ENCODE data around the gene STK25.

STK25 gene

DNA sequence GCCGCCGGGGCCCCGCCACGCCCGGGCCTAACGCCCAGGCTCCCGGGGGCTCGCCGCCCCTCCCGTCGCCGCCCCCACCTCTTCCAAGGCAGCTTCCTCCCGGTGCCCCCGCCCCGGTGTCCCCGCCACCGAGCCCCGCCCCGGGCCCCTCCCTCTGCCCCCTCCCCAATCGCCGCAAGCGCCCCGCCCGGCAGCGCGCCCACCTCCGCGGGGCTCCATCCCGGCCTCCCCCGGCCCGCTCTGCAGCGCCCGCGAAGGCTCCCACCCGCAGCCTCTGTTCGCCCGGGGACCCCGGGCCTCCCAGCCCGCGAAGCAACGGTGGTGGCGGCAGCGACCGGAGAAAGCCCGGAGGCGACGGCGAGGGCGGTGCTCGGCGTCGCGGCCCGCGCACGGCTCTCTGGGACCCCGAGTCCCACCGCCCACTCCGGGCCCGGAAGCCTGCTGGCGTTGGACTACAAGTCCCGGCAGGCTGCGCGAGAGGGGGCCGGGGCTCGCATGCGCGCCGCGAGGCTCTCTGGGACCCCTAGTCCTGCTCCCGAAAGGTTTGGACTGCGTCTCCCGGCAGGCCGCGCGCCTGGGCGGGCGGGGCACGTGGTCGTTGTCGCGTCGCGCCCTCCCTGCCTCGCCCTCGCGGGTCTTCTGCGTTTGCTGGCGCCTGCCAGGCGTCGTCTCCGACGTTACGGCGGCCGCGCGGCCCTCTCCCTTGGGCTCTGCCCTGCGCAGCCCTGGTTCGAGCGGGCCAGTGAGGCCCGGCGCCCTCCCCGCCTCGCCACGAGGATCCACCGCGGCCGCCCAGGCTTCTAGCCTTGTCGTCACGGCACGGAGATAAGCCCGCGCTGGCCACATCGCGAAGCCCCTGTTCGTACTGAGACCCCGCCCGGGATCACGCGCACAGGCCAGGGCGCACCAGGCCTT is at the start of gene STK25:
STK25 (minus strand) TSS at position 345 of the 915 bp plus-strand sequence. CDS start 549 bp downstream, outside the sequence.
- DNase-seq (ENCODE audit: low read depth in 3 of 3, low spot score in 1 of 3) = peak; percentile 91 to 96 (median 95)

DNA sequence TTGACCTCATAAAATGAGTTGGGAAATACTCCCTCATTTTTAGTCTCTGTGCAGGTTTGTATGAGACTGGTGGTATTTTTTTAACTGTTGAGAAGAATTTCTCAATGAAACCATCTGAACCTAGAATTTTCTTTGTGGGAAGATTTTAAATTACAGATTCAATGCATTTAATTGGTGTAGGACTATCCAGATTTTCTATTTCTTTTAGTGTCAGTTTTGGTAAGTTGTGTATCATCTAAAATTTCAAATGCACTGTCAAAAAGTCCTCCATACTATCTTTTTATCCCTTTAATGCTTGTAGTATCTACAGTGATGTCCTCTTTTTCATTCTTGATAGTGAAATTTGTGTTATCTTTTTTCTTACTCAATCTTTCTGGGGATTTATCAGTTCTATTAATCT is 48.4 kb upstream of the STK25 start:
- DNase-seq (ENCODE audit: low read depth in 3 of 3, low spot score in 1 of 3) = no peak

DNA sequence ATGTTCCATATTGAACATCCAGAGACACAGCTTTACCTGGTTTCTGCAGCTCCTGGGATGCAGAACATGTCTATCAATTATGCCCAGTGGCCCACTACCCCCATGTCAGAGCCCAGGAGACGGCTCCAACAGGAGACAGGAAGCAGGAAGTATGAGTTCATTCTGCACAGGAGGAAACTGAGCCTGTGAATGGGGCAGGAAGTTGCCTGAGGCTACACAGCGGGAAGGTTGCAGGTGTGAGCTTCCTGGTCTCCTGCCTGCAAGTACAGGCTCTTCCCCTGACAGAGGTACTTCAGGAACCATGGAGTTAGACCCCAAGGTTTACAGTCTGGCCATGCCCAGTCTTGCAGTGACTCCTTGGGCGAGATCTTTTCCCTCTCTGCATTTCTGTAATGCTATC is 47.3 kb upstream of the STK25 start:
- no peak for DNase-seq (ENCODE audit: low read depth in 3 of 3, low spot score in 1 of 3)

DNA sequence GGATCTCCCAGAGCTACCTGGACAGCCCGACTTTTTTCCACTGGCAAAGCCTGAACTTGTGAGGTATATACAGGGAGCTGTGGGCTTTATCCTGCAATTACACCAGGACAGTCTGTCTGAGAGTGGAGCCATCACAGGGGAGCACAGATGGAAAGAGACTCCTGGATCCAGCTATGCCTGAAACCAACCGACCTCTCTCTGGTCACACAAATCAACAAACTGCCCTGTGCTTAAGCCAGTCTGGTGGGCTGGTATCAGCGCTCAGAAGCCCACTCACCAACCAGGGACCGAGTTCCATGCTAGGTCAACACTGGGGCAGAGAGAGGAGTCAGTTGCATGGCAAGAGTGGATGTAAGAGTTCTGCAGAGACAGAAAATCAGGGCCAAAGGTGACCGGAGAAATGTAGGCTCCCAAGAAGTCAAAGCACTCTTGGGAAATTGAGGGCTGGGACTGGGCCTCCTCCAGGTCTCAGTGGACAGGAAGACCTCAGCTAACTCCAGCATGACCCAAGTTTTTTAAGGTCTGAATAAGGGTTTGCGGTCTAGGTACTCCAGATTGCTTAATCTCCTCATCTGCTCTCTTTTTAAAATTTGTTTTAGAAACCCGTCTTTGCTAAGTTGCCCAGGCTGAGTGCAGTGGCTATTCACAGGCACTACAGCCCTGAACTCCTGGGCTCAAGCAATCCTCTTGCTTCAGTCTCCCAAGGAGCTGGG is 46.4 kb upstream of the STK25 start:
- no peak for DNase-seq (ENCODE audit: low read depth in 3 of 3, low spot score in 1 of 3)

DNA sequence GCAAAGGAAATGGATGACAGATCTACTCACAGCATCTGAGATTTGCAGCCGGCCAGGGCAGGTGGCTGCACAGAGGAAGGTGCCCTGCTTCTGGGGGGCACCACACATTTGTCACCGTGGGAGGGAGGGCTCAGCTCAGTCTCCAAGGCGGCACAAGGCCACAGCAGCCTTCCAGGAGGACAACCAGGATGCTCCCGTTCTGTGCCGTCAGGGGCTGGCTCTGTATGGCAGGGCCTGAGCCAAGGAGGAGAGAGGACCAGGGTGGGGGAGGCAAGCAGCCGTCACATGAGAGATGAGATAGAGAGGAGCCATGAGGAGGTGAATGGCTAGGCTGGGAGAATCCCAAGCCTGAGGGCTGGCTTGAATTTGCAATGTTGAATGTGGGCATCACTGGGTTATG is 45.6 kb upstream of the STK25 start:
- DNase-seq (ENCODE audit: low read depth in 3 of 3, low spot score in 1 of 3) = no peak

DNA sequence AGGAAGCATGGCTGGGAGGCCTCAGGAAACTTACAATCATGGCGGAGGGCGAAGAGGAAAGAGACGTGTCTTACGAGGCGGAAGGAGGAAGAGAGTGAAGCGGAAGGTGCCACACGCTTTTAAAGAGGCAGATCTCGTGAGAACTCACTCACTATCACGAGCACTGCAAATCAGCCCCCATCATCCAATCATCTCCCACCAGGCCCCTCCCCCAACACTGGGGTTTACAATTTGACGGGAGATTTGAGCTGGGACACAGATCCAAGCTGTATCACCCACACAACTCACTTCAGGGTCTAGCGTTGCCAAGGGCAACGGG is 45.1 kb upstream of the STK25 start:
- no peak for DNase-seq (ENCODE audit: low read depth in 3 of 3, low spot score in 1 of 3)

DNA sequence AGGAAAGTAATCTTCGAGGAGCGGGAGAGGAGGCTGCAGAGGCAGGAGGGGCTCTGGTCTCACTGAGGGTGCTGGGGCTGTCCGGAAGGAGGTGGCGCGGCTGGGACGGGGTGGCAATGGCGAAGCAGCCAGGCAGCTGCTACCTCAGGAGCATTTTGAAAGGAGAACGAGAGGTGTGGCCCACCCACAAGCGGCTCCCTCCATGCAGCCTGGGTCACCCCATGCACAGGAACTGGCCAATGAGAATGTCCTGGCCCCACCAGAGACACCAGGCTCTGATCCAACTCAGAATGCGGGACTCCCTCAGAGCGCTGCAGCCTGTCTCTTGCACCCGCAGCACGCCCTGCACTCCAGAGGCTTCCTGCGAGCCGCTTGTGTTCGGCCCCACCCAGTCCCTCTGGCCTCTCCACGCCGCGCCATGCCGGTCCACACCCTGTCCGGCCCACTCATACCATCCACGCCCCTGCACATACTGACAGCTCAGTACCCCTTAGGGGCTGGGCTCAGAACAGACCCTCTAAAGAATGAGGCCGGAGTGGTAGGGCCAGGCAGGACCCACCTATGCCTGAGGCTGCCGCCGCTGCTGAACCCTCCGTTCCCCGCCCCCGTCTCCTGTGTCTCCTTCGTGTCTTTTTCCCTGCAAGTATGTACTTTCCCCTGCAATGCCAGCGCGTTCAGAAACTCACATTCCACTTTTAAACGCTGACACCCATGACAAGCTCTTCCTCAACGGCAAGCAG is 43.8 kb upstream of the STK25 start:
- DNase-seq (ENCODE audit: low read depth in 3 of 3, low spot score in 1 of 3) = no peak

DNA sequence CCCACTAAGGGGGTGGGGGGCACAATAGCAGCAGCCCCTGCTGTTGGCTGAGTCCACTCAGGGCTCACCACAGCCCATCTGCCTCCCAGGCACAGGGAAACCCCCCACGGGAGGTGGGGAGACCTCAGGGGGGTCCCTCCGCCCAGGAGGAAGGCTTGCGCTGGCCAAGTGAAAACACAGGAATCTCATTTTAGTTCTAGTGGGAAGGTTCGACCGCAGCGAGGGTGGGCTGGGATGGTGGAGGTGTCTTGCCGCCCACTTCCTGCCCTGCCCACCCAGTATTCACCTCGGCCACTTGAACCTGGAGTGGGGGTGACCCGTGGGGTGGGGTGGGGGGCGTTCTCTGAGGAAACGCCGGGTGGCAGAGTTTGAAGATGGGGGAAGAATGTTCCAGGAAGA is 43.2 kb upstream of the STK25 start:
- no peak for DNase-seq (ENCODE audit: low read depth in 3 of 3, low spot score in 1 of 3)

DNA sequence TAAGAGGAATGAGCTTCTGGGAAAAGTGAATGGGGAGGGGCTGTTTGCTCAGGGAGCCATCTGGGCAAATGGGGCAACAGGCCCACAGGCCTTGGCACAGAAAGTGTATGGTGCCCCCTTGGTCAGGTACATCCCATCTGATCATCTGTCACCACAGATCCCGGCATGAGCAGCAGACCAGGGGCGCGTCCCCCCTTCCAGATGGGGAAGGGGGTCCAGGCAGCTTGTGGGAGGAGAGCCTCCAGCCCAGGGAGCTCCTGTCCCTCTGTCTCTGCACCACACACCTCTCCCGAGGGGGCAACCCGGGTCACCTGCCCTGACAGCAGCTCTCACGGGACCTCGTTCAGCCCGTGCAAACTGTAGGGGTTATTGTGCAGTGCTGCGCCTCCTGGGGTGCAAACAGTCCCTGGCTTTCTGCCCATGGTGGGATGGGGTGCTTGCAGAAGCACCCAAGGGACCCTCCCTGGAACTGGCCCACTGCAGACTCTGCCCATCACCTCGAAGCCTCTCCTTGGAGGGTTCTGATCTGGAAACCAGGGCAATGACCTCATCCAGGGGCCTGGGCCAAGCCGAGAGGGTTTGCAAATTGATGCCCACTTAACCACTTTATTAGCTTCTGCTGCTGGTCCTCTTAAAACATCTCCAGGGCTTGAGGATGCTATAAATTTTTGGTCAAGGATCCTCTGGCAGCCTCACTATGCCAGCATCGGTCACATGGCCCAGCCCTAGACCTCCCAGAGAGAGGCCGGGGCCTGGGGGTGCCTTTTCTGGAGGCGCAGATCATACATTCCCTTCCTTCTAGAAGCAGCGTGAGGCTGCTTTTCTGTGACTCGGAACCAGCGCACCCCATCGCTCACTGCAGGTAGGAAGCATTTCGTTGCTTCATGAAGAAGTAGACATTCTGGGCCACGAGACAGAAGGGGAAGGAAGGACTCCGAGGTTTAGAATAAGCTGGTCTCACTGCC is 42.5 kb upstream of the STK25 start:
- no peak for DNase-seq (ENCODE audit: low read depth in 3 of 3, low spot score in 1 of 3)

DNA sequence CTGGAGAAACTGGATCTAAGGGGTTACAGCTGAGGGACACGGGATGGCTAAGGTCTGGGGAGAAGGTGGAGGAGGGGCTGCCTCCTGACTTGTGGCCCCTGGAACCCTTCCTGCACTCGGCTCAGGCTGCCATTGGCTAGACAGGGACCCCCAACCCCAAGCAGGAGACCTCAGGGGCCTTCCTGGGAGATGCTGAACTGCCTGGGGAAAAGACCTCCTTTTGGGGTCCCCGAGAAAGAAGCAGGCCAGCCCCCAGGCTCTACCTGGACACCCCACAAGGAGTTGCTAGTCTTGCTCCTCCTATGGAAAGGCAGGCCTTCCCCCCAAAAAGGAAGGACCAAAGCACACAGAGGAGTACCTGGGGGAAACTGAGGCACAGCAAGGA is 40.1 kb upstream of the STK25 start:
- DNase-seq (ENCODE audit: low read depth in 3 of 3, low spot score in 1 of 3) = no peak

DNA sequence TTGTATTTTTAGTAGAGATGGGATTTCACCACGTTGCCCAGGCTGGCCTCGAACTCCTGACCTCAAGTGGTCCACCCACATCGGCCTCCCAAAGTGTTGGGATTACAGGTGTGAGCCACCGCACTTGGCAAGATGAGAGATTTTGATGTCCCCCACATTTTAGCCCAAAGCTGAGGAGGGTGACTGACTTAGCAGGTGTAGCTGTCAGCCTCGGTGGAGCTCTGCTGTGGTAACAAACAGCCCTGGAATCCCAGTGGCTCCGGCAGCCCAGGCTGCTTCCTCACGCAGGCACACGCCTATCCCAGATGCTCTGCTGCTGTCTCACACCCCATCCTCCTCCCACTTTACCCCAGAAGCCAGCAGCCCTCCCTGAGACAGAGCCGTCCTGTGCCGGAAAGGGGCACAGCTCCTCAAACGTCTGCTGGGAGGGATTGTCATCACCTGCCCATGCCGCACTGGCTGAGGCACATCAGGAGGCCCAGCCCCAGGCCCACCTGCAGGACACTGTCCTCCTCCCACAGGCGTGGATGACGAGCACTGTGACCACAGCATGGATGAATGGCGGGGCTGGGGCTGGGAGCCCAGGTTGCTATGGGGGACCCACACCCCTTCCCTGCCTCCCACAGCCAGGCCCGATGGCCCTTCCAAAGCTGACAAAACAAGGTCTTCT is 39.5 kb upstream of the STK25 start:
- DNase-seq (ENCODE audit: low read depth in 3 of 3, low spot score in 1 of 3) = no peak

DNA sequence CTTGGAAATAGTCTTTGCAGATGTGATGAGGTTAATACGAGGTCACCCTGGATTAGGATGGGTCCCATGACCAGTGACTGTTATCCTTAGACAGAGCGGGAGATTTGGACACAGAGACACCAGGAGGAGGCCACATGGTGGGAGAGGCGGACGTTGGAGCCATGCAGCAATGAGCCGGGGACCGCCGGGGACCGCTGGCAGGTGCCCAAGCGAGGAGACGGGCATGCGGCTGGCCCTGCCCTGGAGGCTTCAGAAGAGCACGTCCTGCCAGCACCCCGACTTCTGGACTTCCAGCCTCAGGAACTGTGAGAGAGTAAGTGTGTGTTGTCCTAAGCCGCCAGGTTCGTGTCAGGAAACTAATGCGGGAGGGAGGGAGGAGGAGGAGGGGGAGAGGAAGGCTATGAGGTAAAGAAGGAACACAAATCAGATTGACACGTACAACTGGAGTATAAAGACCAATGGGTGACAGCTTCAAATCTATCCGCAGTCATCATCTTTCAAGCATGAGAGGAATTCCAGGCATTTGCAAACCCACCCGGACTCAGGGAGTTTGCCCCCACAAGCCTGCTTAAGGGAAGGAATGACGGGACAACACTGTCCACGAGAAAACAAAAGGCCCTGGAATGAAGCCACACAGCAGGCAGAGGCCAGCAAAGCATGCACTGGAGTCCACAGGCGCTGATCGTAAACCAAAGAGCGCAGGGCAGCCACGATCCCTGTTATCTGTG is 38.6 kb upstream of the STK25 start:
- DNase-seq (ENCODE audit: low read depth in 3 of 3, low spot score in 1 of 3) = no peak

DNA sequence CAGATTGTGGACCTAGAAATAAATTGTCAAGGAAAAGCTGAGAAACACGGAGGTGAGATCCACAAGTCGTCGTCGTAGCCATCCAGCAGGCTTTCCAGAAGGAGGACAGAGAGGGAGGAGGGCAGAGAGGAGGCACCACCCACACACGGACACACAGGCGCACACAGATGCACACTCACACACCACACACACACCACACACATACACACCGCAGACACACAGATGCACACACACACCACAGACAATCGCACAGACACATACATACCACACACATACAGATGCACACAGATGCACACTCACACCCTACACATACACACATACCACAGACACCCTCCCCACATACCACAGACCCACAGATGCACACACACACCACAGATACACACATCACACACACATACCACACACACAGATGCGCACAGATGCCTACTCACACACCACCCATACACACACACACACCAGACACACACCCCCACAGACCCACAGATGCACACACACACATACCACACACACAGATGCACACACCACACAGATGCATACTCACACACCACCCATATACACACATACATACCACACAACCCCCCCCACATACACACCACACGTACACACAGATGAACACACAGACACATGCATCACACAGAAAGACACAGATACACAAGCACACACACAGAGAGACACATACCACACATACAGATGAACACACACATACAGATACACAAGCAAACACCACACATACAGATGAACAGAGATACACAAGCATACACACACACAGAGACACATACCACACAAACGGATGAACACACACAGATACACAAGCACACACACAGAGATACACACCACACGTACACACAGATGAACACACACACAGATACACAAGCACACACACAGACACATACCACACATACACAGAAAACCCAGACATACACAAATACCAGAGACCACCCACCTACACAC is 37.4 kb upstream of the STK25 start:
- no peak for DNase-seq (ENCODE audit: low read depth in 3 of 3, low spot score in 1 of 3)

DNA sequence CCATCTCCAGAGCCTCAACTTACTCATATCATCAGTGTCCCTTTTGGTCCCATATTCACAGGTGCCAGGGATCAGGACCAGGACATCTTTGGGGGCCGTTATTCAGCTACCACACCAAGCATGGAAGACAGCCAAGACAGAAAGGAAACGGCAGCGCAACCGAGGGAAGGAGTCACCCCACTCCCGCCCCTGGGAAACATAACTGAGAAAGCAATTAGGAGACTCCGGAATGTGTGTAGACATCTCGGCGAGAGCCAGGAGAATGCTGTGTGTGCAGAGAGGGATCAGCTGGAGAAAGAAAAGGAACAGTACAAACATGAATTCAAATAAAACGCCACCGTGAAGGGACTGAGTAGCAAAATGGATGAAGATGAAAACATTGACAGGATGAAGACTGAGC is 36.7 kb upstream of the STK25 start:
- DNase-seq (ENCODE audit: low read depth in 3 of 3, low spot score in 1 of 3) = no peak

DNA sequence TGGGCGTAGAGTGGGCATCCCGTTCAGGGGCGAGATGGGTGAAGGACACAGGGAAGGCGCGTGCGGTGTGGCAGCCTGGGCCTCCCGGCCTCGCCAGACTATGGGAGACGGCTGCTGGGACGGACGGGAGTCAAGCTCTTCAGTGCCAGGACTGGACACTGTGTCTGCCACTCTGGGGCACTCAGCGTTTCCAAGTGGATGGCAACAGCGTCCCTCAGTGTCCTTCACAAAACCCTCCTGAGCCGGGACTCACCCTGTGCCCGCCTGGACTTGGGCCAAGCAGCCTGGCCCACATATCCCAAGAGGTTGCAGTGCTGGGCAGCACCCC is 33.9 kb upstream of the STK25 start:
- DNase-seq (ENCODE audit: low read depth in 3 of 3, low spot score in 1 of 3) = no peak

DNA sequence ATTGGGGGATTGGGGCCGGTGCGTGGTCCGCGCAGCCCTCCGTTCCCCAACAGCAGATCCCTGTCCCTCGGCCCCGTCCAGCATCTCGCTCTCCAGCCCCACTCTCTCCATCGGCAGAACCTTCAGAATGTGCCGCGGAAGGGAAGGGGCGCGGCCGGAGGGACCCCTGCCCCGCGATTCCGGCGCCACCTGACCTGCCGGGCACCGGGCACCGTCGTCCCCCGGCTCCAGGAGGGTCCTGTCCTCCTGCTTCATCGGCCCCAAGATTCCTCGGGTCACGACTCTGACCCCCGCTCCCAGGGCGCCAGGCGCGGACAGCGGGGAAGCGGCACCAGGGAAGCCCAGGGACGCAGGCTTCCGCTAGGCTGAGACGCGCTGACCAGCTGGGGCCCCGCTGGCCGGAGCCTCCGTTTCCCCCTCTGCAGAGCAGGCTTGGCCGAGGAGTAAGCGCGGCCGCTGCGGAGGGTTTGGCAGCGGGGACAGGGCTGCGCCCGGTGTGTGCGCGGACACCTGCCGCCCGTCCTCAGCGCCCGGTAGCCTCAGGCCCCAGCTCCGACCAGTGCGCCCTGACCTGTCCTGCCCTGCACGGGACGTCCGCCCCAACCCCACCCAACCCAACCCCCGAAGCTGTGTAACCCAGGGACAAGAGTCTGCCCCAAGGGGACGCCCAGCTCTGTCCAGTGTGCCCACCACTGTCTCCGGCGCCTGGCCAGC is 33.3 kb upstream of the STK25 start:
- DNase-seq (ENCODE audit: low read depth in 3 of 3, low spot score in 1 of 3) = no peak

DNA sequence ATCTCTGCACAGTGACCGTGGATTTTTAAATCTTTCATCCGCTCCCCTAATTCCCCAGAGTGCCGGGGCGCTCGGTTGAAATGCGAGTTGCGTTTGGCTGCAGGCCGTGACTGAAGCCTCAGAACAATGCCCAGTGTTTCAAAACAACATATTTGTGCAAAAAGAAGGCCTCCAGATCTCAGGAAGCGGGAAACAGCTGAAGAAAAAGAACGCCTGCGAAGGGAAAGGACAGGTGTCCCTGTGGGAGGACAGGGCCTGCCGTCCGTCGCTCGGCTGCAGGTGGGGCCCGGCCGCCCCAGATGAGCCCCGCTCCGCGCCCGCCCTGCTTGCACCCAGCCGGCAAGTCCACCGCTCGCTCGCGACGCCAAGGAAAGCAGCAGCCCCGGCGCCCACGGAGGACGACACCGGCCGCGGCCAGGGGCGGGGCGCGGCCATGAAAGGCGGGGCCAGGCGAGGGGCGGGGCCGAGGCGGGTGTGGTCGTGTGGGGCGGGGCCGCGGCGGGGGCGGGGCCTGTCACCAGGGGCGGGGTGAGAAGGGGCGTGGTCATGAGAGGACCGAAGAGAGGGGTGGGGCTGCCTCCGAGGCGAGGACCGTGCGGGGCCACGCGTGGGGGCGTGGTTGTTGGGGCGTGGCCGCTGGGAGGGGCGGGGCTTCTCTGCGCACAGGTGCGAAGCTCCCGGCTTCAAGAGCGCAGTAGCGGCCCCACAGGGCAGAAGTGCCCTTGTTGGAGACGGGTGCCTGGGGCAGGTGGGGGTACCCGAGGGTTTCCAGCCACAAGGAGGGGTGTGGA is 32.6 kb upstream of the STK25 start:
- DNase-seq (ENCODE audit: low read depth in 3 of 3, low spot score in 1 of 3) = peak; percentile 6 to 46 (median 22)
